T-helper 2 cell treated with Interferon-gamma antibody and Interleukin-4, amounts not matched to agents 5 μg/mL and 100 μg/mL, for 36 hours (primary cell): ENCODE data around the gene PRR35.
"Not testable (repeated sequence)": the region's sequence is repeated elsewhere in the genome, so short reads cannot be mapped to it uniquely, and the experiment has no call there.

Experiments used
- DNase-seq: peaks from one replicate; pipeline ENCODE4 v3.0.0; 2021; ENCODE audit warnings: low spot score
- H3K27ac Mint-ChIP-seq: one replicate; pipeline ENCODE4 v1.8.0; 2021; ENCODE audit warnings: mild to moderate bottlenecking, mixed read lengths
- H3K27me3 Mint-ChIP-seq: one replicate; pipeline ENCODE4 v1.8.0; 2021; ENCODE audit warnings: low read depth, mixed read lengths
- H3K36me3 Mint-ChIP-seq: one replicate; pipeline ENCODE4 v1.8.0; 2021; ENCODE audit warnings: low read depth, mixed read lengths
- H3K4me1 Mint-ChIP-seq: one replicate; pipeline ENCODE4 v1.8.0; 2021; ENCODE audit warnings: low read depth, mixed read lengths
- H3K4me3 Mint-ChIP-seq: one replicate; pipeline ENCODE4 v1.8.0; 2022; ENCODE audit warnings: mild to moderate bottlenecking, moderate library complexity, mixed read lengths
- H3K9me3 Mint-ChIP-seq: one replicate; pipeline ENCODE4 v1.8.0; 2021; ENCODE audit warnings: mixed read lengths

The PRR35 gene

DNA sequence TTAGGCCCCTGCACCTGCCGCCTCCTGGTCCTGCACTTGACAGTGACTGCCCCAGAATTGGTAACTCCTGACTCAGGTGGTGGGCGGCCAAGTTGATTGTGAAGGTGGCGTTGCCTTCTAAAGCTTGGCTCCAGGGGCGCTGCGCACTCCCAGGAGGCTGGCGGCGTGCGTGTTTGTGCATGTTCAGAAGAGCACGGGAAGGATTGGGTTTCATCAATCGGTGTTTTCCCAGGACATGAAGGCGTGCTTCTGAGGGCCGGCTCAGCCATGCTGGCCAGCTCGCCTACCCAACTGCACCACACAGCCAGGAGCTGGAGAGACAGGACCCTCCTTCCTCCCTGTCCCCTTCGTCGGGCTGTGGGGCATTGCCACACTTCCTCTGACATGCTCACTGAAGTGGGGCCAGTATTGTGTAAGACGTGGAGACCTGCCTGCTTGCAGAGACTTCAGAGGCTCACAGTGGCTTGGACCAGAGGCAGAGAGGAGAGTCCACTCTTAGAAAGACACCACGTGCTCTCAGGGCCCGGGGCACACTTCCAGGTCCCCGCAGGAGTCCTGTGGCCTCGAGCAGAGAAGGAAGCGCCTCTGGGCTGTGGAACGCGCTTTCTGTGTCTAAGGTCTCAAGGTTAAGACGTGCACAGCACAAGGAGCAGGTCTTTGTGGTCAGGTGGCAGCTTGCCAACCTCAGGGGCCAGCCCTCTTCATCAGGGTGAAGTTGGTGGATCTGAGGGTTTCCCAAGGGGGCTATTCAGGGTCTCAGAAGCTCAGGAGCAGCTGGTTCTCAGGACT is 32.5 kb downstream of the PRR35 start:
- Mint-ChIP-seq H3K27ac (no peak overlapping the region), H3K27me3 (peaks cover 2% of the 10 kb centered on the region), H3K9me3 (no peaks in the 10 kb centered on the region), H3K4me3 (no peak overlapping the region), H3K4me1 (peaks cover 15% of the 10 kb centered on the region), H3K36me3 (no peaks in the 10 kb centered on the region)
- no peak for DNase-seq

- H3K4me3 Mint-ChIP-seq = no peak overlapping the region
- H3K36me3 Mint-ChIP-seq = no peaks in the 10 kb centered on the region
These were observed 33.2 kb downstream of the PRR35 start for GRCh38 chr16:593406-593805.

GRCh38 chr16:593807-594206 is 33.6 kb downstream of the PRR35 start:
- peaks cover 2% of the 10 kb centered on the region for H3K36me3 Mint-ChIP-seq

More at GRCh38 chr16:593406-593805, 33.2 kb downstream of the PRR35 start:
- H3K27ac Mint-ChIP-seq = no peak overlapping the region
- DNase-seq = no peak
- no peaks in the 10 kb centered on the region for H3K9me3 Mint-ChIP-seq
- peaks cover 2% of the 10 kb centered on the region for H3K27me3 Mint-ChIP-seq
- peaks cover 11% of the 10 kb centered on the region for H3K4me1 Mint-ChIP-seq

GRCh38 chr16:595094-595528 is 34.9 kb downstream of the PRR35 start:
- Mint-ChIP-seq H3K27me3 (no peaks in the 10 kb centered on the region), H3K4me1 (peaks cover 9% of the 10 kb centered on the region), H3K27ac (no peak overlapping the region), H3K36me3 (peaks cover 4% of the 10 kb centered on the region), H3K9me3 (no peaks in the 10 kb centered on the region), H3K4me3 (no peak overlapping the region)
- no peak for DNase-seq

More at GRCh38 chr16:593807-594206, 33.6 kb downstream of the PRR35 start:
- H3K9me3 Mint-ChIP-seq = no peaks in the 10 kb centered on the region
- peaks cover 2% of the 10 kb centered on the region for H3K27me3 Mint-ChIP-seq
- no peak overlapping the region for H3K27ac Mint-ChIP-seq
- no peak for DNase-seq
- H3K4me3 Mint-ChIP-seq = no peak overlapping the region
- H3K4me1 Mint-ChIP-seq = peaks cover 9% of the 10 kb centered on the region

DNA sequence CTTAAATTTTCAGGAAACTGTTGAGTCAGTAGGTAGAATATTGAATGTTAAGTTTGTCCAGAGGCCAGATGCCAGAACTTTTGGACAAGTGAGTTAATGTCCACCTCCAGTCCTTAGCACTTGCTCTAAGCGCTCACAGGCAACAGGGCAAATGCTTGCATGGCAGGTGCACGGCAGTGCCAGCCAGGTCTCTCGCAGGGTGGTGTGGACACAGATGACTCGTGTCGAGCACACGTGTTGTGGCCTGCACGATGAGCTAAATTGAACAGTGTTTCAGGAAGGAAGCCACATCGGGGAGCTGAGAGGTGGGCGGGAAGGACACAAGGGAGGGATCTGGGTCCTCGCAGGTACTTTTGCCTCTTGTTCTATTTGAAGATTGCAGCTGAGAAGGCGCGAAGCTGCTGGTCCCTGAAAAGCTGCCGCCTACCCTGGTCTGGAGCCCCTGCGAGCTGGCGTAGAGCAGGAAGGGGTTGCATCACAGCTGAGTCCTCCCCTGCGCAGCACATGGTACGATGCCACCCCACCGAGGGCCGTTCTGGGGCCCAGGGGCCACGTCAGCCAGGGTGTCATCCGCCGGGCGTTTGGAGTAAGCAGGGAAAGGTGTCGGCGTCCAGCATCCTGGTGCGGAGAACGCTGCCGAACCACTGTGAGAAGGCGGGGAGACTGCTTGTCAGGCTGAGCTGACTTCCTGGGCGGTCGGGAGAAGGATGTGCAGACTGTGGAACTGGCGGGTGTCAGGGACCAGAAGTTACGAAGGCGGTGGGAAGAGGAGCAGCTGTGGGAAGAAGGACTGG is 35.9 kb downstream of the PRR35 start:
- H3K27me3 Mint-ChIP-seq = no peaks in the 10 kb centered on the region

DNA sequence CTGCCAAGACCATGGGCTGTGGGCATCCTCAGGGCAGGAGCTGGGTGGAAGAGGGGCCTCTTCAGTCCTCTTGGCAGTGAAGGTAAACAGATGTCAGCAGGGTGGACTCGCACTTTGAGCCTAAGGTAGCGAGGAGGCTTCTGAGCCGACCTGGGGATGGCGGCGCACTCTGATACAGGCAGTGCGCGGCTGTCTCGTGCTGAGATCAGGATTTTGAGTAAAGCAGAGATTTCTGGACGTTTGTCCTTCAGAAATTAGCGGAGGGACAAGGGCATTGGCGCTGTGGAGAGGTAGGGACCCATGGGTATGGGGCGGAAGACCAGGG is 36.5 kb downstream of the PRR35 start:
- Mint-ChIP-seq H3K9me3 (no peaks in the 10 kb centered on the region), H3K27ac (no peak overlapping the region), H3K36me3 (peaks cover 5% of the 10 kb centered on the region), H3K4me1 (peaks cover 1% of the 10 kb centered on the region), H3K4me3 (no peak overlapping the region), H3K27me3 (no peaks in the 10 kb centered on the region)
- DNase-seq = no peak

More for the DNA sequence above, 35.9 kb downstream of the PRR35 start:
- no peak overlapping the region for H3K27ac Mint-ChIP-seq
- DNase-seq = no peak
- H3K4me3 Mint-ChIP-seq = no peak overlapping the region
- peaks cover 3% of the 10 kb centered on the region for H3K4me1 Mint-ChIP-seq
- peaks cover 5% of the 10 kb centered on the region for H3K36me3 Mint-ChIP-seq
- H3K9me3 Mint-ChIP-seq = no peaks in the 10 kb centered on the region

DNA sequence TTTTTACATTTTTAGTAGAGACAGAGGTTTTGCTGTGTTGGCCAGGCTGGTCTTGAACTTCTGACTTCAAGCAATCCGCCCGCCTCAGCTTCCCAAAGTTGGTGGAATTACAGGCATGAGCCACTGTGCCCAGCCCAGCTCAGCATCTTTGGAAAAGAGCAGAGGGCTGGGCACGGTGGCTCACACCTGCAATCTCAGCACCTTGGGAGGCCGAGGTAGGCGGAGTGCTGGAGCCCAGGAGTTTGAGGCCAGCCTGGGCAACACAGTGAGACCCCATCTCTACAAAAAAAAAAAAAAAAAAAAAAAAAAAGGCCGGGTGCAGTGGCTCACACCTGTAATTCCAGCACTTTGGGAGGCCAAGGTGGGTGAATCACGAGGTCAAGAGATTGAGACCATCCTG is 37.5 kb downstream of the PRR35 start:
- H3K27ac Mint-ChIP-seq, H3K36me3 Mint-ChIP-seq: not testable (repeated sequence)

DNA sequence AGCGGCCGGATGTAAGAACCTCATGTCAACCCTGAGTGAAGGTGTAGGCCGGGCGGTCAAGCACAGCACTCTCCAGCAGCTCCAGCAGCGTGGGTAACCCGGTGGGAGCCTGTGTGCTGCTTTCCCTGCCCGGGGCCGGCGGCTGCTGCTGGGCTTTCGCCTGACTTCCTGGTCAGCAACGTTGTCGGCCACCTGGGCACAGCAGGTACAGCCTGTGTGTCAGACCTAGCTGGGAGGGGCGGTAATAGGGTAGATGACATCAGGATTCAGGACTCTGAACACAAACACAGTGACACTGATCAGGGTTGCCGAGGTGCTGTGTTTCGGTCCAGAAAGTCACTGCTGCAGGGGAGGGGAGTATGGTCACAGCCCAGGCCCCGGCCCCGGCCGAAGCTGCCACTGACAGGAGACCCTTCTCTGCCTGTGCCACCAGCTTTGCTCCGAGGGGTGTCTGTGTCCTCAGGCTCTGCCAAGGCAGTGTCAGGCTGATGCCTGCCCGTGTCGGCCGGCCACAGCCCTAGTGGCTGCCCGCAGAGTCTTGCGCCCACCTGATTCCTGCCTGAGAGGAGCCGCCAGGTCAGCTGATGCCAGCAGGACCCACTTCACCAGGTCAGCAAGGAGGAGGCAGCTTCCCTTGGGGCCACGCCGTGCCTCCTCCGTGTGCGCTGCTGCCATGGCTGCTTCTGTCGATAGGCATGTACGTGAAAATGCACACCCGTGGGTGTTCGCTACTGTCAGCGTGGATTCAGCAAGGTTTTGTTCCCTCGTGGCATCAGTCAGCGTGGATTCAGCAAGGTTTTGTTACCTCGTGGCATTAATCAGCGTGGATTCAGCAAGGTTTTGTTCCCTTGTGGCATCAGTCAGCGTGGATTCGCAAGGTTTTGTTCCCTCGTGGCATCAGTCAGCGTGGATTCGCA is 38.9 kb downstream of the PRR35 start:
- no peaks in the 10 kb centered on the region for H3K27me3 Mint-ChIP-seq

More for the DNA sequence above, 37.5 kb downstream of the PRR35 start:
- H3K4me1 Mint-ChIP-seq, H3K9me3 Mint-ChIP-seq, H3K27me3 Mint-ChIP-seq, H3K4me3 Mint-ChIP-seq, DNase-seq: not testable (repeated sequence)

DNA sequence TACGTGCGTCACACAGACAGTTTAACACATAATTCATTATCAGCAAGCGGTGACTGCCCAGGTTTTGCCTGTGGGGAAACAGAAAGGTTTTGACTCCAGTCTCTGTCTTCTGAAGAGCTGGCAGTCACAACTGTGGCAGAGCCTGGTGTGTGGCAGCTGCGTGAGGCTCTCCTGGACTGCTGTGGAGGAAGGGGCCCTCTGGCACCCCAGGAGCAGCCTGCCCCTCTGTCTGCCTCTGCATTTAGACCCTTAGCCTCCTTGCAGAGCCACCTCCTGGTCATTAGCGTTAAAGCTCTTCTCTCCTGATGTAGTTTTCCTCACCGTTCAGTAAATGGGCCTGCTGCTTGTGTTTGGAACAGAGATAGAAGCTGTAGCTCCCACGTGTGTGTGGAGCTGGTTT is 40.6 kb downstream of the PRR35 start:
- no peak for DNase-seq
- Mint-ChIP-seq H3K36me3 (peaks cover 8% of the 10 kb centered on the region), H3K27ac (no peak overlapping the region), H3K4me3 (no peak overlapping the region), H3K9me3 (no peaks in the 10 kb centered on the region), H3K4me1 (peaks cover 2% of the 10 kb centered on the region), H3K27me3 (no peaks in the 10 kb centered on the region)

More for the DNA sequence above, 38.9 kb downstream of the PRR35 start:
- peaks cover 7% of the 10 kb centered on the region for H3K36me3 Mint-ChIP-seq
- peaks cover 4% of the 10 kb centered on the region for H3K4me1 Mint-ChIP-seq
- no peaks in the 10 kb centered on the region for H3K9me3 Mint-ChIP-seq
- no peak overlapping the region for H3K4me3 Mint-ChIP-seq
- DNase-seq = no peak
- H3K27ac Mint-ChIP-seq = no peak overlapping the region

GRCh38 chr16:603933-604332 is 43.7 kb downstream of the PRR35 start:
- no peaks in the 10 kb centered on the region for H3K27me3 Mint-ChIP-seq
- peaks cover 2% of the 10 kb centered on the region for H3K4me1 Mint-ChIP-seq

DNA sequence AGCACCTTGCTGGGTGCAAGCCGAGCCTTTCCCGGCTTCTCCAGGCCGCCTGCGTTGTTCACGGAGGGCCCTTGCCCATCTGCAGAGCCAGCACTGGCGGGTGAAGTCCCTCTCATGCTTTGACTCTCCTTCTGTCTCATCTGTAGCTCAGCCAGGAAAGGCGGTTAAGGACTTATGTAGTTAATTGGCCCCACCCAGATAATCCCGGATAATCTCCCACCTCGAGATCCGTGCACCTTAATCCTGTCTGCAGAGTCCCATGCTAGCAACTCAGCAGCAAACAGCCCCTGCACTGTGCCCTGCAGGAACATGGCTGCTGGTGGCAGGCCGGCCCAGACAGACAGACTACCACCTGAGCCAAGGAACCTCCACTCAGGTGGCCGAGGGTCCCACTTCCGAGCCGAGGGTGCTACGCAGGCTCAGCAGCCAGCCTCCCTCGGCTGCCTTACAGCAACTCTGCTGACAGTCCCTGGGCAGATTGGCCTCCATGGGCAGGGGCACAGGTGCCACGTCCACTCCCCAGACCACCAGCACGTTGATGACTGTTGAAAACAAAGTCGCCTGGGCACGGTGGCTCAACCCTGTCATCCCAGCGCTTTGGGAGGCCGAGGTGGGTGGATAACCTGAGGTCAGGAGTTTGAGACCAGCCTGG is 46.6 kb downstream of the PRR35 start:
- H3K27me3 Mint-ChIP-seq = no peaks in the 10 kb centered on the region
- H3K9me3 Mint-ChIP-seq = no peaks in the 10 kb centered on the region
- DNase-seq = no peak
- peaks cover 4% of the 10 kb centered on the region for H3K36me3 Mint-ChIP-seq
- no peak overlapping the region for H3K4me3 Mint-ChIP-seq
- H3K4me1 Mint-ChIP-seq = peaks cover 2% of the 10 kb centered on the region
- no peak overlapping the region for H3K27ac Mint-ChIP-seq

More at GRCh38 chr16:603933-604332, 43.7 kb downstream of the PRR35 start:
- H3K9me3 Mint-ChIP-seq = no peaks in the 10 kb centered on the region
- peaks cover 6% of the 10 kb centered on the region for H3K36me3 Mint-ChIP-seq
- H3K4me3 Mint-ChIP-seq = no peak overlapping the region
- H3K27ac Mint-ChIP-seq = no peak overlapping the region
- no peak for DNase-seq

GRCh38 chr16:608019-608418 is 47.8 kb downstream of the PRR35 start:
- Mint-ChIP-seq H3K9me3 (no peaks in the 10 kb centered on the region), H3K27ac (no peak overlapping the region), H3K4me1 (peaks cover 2% of the 10 kb centered on the region), H3K27me3 (no peaks in the 10 kb centered on the region), H3K36me3 (peaks cover 2% of the 10 kb centered on the region), H3K4me3 (no peak overlapping the region)
- no peak for DNase-seq

- H3K9me3 Mint-ChIP-seq = no peaks in the 10 kb centered on the region
- no peak overlapping the region for H3K27ac Mint-ChIP-seq
- no peaks in the 10 kb centered on the region for H3K4me1 Mint-ChIP-seq
- DNase-seq = no peak
- H3K4me3 Mint-ChIP-seq = no peak overlapping the region
- no peaks in the 10 kb centered on the region for H3K27me3 Mint-ChIP-seq
- H3K36me3 Mint-ChIP-seq = peaks cover 1% of the 10 kb centered on the region
These were observed 49.1 kb downstream of the PRR35 start for GRCh38 chr16:609316-609715.
